ENCODE data around the gene RBMS1.

DNA sequence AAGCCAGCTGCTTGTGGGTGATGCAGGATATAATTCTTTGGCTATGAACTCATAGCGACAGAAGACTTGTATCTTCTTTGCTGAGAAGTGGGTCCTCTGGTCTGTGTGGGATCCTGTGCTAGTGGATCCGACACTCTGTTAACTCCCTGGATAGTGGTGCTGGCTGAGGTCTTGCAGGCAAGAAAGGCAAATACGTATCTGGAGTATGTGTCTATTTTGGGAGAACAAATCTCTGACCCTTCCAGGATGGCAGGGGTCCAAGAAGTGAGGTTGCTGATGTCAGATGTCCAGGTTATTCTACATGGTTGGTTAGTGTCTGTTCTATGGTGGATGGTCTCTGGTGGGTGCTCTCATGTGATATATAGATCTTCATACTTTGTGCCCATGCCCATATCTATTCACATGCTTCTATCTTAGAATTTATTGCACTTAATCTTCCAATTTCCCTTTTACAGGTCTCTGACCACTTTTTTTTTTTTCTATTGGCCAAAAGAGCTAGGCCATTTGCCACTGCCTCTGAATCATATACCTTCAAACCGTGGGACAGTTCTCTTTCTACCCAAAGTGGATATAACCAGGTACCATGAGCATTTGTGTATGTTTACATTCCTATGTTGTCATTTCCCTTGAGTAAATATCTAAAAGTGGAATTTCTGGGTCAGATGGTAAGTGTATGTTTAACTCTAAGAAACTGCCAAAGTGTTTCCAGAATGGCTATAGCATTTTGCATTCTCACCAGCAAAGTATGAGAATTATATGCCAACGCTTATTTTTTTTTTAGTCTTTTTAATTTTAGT lies 45.1 kb upstream of the RBMS1 start:
- TF ChIP-seq, protein P1, sequence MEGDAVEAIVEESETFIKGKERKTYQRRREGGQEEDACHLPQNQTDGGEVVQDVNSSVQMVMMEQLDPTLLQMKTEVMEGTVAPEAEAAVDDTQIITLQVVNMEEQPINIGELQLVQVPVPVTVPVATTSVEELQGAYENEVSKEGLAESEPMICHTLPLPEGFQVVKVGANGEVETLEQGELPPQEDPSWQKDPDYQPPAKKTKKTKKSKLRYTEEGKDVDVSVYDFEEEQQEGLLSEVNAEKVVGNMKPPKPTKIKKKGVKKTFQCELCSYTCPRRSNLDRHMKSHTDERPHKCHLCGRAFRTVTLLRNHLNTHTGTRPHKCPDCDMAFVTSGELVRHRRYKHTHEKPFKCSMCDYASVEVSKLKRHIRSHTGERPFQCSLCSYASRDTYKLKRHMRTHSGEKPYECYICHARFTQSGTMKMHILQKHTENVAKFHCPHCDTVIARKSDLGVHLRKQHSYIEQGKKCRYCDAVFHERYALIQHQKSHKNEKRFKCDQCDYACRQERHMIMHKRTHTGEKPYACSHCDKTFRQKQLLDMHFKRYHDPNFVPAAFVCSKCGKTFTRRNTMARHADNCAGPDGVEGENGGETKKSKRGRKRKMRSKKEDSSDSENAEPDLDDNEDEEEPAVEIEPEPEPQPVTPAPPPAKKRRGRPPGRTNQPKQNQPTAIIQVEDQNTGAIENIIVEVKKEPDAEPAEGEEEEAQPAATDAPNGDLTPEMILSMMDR (IDR thresholded peaks at IDR 0.05) = no peak
- TF ChIP-seq POLR2A (IDR thresholded peaks at IDR 0.05) = no peak
